Activated naive CD8-positive, alpha-beta T cell (primary cell): Measurements from ENCODE around the gene SLC1A6.
"Not testable (repeated sequence)": the region's sequence is repeated elsewhere in the genome, so short reads cannot be mapped to it uniquely, and the experiment has no call there.

Experiments used
- H3K27ac Mint-ChIP-seq: one replicate; pipeline ENCODE4 v1.8.0; 2021; ENCODE audit warnings: mixed read lengths
- H3K27me3 Mint-ChIP-seq: one replicate; pipeline ENCODE4 v1.8.0; 2021; ENCODE audit warnings: mixed read lengths
- H3K36me3 Mint-ChIP-seq: one replicate; pipeline ENCODE4 v1.8.0; 2021; ENCODE audit warnings: mixed read lengths
- H3K4me1 Mint-ChIP-seq: one replicate; pipeline ENCODE4 v1.8.0; 2021; ENCODE audit warnings: low read depth, mixed read lengths
- H3K4me3 Mint-ChIP-seq: one replicate; pipeline ENCODE4 v1.8.0; 2021; ENCODE audit warnings: mild to moderate bottlenecking, mixed read lengths
- H3K9me3 Mint-ChIP-seq: one replicate; pipeline ENCODE4 v1.8.0; 2021; ENCODE audit warnings: low read depth, mixed read lengths

SLC1A6 gene

DNA sequence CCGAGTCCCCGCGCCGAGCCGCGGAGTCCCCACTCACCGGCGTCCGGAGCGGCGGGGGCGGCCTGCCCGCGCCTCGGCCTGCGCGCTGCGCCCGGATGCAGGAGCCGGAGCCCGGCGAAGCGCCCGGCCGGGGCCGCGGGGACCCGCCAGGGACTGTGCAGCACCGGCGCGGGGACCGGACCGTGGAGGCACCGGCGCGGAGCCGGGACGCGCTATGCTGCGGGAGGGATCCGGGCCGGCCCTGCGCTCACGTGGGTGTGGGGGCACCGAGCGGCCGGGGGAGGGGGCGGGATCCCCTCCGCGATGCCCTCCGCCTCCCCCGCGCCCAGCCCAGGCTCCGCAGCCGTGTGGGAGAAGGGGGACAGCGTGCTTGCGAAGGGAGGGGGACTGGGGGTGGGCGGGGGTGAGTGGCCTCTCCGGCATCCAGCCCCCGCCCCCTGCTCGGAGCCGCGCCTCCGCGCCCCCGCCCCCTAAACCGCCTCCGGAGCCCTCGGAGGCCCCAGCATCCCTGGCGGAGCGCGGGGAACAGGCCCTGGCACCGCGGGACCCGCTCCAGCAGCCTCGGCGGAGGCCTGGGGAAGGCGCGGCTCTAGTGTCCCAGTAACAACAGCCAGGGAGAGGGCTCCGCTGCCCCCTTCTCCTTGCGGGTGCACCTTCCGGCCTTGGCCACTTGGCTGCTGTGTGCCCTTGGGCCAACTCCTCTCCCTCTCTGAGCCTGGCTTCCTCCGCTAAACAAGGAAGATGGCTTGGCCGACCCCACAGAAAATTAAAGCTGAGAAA, at the start of gene SLC1A6:
Gene SLC1A6, minus strand, starts transcription at position 389 of the 780 bp plus-strand sequence. CDS start 6,954 bp downstream, outside the sequence.
- peaks cover 35% of the 10 kb centered on the region for H3K27me3 Mint-ChIP-seq
- H3K27ac Mint-ChIP-seq = no peak within 1 kb of the TSS
- peaks cover 6% of the 10 kb centered on the region for H3K4me1 Mint-ChIP-seq
- H3K36me3 Mint-ChIP-seq = no peaks in the 10 kb centered on the region
- H3K9me3 Mint-ChIP-seq = no peaks in the 10 kb centered on the region
- peak within 1 kb of the TSS; percentile 73 for H3K4me3 Mint-ChIP-seq

DNA sequence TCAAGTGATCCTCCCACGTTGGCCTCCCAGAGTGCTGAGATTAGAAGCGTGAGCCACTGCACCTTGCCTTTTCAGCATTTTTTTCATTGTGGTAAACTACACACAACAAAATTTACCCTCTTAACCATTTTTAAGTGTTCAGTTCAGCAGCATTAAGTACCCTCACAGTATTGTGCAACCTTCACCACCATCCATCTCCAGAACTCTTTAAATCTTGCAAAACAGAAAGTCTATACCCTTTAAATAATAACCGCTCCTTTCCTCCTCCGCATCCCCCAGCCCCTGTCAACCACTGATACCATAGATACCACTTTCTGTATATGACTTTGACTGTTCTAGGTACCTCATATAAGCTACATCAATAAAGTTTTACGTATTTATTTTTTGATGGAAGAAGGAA, 48.8 kb upstream of the SLC1A6 start:
- Mint-ChIP-seq H3K4me3 (no peak overlapping the region), H3K27ac (no peak overlapping the region)

DNA sequence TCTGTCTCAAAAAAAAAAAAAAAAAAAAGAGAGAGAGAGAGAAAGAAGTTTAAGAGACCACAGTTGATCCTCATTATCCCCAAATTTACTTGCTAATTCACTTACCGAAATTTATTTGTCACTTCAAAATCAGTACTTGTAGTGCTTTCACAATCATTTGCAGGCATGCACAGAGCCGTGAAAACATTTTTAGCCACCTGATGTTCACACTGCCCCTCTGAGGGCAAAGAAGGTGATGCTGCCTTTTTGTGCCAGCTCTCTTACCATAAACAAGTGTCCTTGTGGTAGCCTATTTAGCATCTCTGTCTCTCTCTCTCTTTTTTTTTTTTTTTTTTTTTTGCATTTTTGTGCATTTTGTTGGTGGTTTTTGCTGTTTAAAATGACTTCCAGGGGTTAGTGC, 45.6 kb upstream of the SLC1A6 start:
- Mint-ChIP-seq H3K27me3 (peaks cover 4% of the 10 kb centered on the region), H3K36me3 (no peaks in the 10 kb centered on the region), H3K4me3 (no peak overlapping the region), H3K4me1 (no peaks in the 10 kb centered on the region), H3K27ac (no peak overlapping the region), H3K9me3 (no peaks in the 10 kb centered on the region)

More for the DNA sequence above, 48.8 kb upstream of the SLC1A6 start:
- Mint-ChIP-seq H3K36me3 (no peaks in the 10 kb centered on the region), H3K4me1 (no peaks in the 10 kb centered on the region), H3K9me3 (no peaks in the 10 kb centered on the region), H3K27me3 (peaks cover 10% of the 10 kb centered on the region)

DNA sequence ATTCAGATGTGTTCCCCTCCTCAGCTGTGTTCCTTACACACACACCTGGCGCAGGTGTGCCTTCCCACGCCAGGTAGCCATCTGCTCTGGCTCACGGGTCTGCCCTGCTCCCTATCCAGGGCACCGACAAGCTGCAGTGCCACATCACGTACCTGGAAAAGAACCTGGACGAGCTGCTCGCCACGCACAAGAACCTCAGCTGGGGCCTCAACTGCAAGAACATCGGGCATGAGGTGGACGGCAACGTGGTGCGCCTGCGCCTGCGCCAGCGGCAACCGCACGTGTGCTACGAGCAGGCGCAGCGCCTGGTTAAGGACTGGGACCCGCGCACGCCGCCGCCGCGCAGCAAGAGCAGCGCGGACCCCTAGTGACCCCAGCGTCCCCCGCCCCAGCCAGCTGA, 43.1 kb upstream of the SLC1A6 start:
- Mint-ChIP-seq H3K4me1 (no peaks in the 10 kb centered on the region), H3K27me3 (peaks cover 4% of the 10 kb centered on the region), H3K36me3 (no peaks in the 10 kb centered on the region), H3K4me3 (no peak overlapping the region), H3K27ac (no peak overlapping the region), H3K9me3 (no peaks in the 10 kb centered on the region)

DNA sequence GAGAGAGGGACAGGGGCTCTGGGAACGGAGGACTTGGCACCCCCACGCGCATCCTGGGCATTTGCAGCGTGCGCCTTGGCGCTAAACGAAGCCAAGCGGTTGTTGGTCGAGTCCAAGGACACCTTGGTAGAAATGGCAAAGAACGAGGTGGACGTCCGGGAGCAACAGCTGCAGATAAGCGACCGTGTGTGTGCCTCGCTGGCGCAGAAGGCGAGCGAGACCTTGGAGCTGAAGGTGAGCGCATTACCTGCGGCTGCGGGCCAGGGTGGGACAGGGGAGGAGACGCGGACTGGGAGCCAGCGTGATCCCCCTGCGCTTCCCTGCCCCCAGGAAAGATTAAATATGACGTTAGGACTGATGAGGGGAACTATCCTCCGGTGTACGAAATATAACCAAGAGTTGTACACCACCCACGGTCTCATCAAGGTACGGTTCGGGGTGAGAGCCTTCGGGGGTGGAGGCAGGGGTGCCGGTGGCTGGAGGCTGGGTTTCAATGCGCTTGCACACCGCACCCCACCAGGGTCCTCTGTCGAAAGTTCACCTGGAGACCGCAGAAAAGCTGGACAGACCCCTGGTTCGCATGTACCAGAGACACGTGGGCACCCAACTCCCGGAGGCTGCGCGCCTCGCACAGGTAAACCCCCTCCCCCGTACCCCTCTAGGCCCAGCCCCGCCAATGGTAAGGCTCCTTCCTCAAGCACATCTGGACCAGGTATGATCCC, 41.8 kb upstream of the SLC1A6 start:
- Mint-ChIP-seq H3K27ac (no peak overlapping the region), H3K36me3 (no peaks in the 10 kb centered on the region), H3K9me3 (no peaks in the 10 kb centered on the region), H3K4me1 (no peaks in the 10 kb centered on the region), H3K27me3 (peaks cover 8% of the 10 kb centered on the region), H3K4me3 (no peak overlapping the region)

DNA sequence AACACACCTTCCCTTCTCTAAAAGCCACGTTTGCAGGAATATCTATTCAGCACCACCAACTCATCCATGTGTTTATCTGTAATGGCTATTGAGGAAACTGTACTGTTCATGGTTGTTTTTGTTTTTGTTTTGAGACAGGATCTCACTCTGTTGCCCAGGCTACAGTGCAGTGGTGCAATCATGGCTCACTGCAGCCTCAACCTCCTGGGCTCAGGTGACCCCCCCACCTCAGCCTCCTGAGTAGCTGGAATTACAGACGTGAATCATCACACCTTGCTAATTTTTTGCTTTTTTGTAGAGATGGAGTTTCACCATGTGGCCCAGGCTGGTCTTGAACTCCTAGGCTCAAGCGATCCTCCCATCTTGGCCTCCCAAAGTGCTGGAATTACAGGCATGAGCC, 39.2 kb upstream of the SLC1A6 start:
- H3K27ac Mint-ChIP-seq, H3K36me3 Mint-ChIP-seq, H3K4me3 Mint-ChIP-seq, H3K9me3 Mint-ChIP-seq, H3K4me1 Mint-ChIP-seq: not testable (repeated sequence)
- H3K27me3 Mint-ChIP-seq = peaks cover 21% of the 10 kb centered on the region

DNA sequence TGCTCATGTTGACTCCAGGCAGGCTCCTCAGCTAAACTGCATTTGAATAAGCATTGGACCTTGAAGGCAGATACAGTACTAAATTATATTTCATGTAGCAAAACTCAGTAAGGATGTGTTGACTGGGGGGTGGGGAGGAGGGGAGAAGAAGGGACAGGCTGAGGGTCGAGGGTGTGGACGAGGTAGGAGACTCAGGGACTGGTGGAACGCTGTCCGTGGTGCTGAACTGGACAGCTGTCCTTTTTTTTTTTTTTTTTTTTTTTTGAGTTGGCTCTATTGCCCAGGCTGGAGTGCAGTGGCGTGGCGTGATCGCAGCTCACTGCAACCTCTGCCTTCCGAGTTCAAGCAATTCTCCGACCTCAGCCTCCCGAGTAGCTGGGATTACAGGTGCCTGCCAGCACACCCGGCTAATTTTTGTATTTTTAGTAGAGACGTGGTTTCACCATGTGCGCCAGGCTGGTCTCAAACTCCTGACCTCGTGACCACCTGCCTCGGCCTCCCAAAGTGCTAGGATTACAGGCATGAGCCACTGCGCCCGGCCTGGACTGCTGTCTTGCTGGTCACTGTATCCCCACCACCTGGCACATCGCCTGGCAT, 36.4 kb upstream of the SLC1A6 start:
- H3K27ac Mint-ChIP-seq = no peak overlapping the region
- H3K9me3 Mint-ChIP-seq = peaks cover 4% of the 10 kb centered on the region
- H3K27me3 Mint-ChIP-seq = peaks cover 35% of the 10 kb centered on the region
- no peak overlapping the region for H3K4me3 Mint-ChIP-seq
- no peaks in the 10 kb centered on the region for H3K36me3 Mint-ChIP-seq
- H3K4me1 Mint-ChIP-seq = no peaks in the 10 kb centered on the region

DNA sequence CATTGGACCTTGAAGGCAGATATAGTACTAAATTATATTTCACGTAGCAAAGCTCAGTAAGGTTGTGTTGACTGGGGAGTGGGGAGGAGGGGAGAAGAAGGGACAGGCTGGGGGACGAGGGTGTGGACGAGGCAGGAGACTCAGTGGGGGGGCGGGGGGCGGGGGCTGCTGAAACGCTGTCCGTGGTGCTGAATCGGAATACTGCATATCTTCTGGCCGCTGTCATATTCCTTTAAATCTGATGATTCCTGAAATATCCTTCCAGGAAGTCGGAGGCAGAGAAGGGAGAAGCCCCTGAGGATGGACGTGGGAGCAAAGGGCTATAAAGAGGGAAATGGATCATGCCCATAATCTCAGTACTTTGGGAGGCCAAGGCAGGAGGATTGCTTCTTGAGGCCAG, 34.9 kb upstream of the SLC1A6 start:
- Mint-ChIP-seq H3K27ac (no peak overlapping the region), H3K4me1 (no peaks in the 10 kb centered on the region), H3K4me3 (no peak overlapping the region), H3K9me3 (peaks cover 4% of the 10 kb centered on the region), H3K27me3 (peaks cover 42% of the 10 kb centered on the region), H3K36me3 (no peaks in the 10 kb centered on the region)

DNA sequence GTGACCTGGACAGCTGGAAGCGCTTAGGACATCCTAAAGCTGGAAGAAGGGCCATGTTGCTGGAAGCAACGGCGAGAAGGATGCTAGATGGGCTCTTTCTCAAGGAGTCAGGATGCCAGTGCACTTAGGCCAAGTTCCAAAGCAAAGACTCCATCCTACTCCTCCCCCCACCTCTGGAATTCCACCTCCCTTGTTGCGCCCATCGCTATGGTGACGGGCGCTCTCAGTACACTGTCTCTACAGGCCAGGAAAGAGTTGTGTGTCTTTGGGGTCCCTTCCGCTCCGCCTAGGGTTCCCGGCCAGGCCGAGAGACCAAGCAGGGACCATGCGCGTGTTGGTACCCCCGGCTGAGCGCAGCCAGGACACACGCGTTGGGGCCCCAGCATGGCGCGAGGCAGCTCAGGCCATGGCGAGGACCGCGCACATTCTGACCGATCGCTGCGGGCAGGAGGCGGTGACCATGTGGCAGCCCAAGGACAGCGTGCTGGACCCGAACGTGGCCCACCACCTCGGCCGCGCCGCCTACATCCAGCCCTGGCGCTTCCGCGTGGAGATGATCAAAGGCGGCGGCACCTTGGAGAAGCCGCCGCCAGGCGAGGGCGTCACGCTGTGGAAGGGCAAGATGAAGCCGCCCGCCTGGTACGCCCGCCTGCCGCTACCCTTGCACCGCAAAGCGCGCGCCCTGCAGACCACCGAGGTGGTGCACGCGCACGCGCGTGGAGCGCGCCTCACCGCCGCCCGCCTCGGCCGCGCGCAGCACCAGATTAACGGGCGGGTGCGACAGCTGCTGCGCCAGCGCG, 31.0 kb upstream of the SLC1A6 start:
- Mint-ChIP-seq H3K27me3 (peaks cover 42% of the 10 kb centered on the region), H3K27ac (no peak overlapping the region), H3K4me1 (no peaks in the 10 kb centered on the region)

DNA sequence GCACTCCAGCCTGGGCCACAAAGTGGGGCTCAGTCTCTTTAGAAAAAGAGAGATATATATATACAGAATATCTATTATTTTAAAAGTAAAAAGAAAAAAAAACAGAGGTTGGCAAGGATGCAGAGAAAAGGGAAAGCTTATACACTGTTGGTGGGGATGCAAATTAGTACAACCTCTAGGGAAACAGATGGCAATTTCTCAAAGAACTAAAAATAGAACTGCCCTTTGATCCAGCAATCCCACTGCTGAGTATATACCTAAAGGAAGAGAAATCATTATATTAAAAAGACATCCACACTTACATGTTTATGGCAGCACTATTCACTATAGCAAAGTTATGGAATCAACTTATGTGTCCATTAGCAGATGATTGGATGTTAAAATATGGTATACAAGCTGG, 28.6 kb upstream of the SLC1A6 start:
- no peaks in the 10 kb centered on the region for H3K4me1 Mint-ChIP-seq
- H3K27ac Mint-ChIP-seq = no peak overlapping the region
- peaks cover 33% of the 10 kb centered on the region for H3K27me3 Mint-ChIP-seq
- H3K9me3 Mint-ChIP-seq = no peaks in the 10 kb centered on the region
- H3K36me3 Mint-ChIP-seq = no peaks in the 10 kb centered on the region
- H3K4me3 Mint-ChIP-seq = no peak overlapping the region

More for the DNA sequence above, 31.0 kb upstream of the SLC1A6 start:
- Mint-ChIP-seq H3K4me3 (no peak overlapping the region), H3K36me3 (no peaks in the 10 kb centered on the region), H3K9me3 (peaks cover 4% of the 10 kb centered on the region)

DNA sequence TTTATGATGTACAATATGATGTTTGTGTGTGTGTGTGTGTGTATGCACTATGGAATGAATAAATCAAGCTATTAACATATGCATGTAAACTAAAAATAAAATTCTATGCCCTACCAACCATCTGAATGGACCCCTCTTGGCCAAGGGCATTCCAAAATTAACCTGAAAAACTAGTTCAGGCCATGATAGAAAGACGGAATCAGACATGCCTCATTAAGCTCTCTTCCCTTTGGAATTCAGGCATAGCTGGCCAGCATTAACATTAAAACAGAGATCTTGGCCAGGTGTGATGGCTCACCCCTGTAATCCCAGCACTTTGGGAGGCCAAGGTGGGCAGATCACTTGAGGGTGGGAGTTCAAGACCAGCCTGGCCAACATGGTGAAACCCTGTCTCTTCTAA, 18.3 kb upstream of the SLC1A6 start:
- Mint-ChIP-seq H3K27ac (no peak overlapping the region), H3K4me1 (no peaks in the 10 kb centered on the region), H3K36me3 (no peaks in the 10 kb centered on the region), H3K9me3 (no peaks in the 10 kb centered on the region), H3K27me3 (peaks cover 27% of the 10 kb centered on the region), H3K4me3 (no peak overlapping the region)

DNA sequence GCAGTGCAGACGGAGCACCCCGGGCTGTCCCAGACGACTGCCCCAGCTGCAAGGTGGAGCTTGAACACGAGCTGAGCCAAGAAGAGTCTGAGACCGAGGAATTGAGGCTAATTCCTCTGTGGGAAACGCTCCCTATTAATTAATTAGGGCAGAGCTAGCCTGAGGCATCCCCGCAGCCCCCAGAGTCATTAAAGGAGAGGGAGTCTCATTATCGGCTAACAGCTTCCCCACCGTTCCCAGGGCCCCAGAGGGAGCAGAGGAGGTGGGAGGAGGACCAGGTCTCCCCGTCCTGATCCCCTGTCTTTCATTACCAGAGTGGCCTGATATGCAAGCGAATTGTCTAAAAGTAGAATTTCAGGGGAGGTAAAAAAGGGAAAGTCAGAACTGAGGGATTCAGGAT, 13.1 kb upstream of the SLC1A6 start:
- no peaks in the 10 kb centered on the region for H3K36me3 Mint-ChIP-seq
- H3K9me3 Mint-ChIP-seq = no peaks in the 10 kb centered on the region
- no peak overlapping the region for H3K27ac Mint-ChIP-seq
- H3K4me3 Mint-ChIP-seq = no peak overlapping the region
- H3K4me1 Mint-ChIP-seq = no peaks in the 10 kb centered on the region
- peaks cover 16% of the 10 kb centered on the region for H3K27me3 Mint-ChIP-seq

DNA sequence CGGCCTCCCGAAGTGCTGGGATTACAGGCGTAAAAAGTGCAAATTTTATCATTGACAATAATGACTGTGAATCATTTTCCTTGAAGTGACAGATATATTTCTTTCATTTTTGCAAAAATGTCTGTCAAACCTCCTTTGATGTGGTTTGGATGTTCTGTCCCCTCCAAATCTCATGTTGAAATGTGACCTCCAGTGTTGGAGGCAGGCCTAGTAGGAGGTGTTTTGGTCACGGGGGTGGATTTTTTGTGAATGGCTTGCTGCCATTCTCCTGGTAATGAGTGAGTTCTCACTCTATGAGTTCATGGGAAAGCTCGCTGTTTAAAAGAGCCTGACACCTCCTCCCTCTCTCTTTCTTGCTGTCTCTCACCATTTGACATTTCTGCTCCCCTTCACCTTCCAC, 5.5 kb upstream of the SLC1A6 start:
- no peaks in the 10 kb centered on the region for H3K9me3 Mint-ChIP-seq
- H3K4me3 Mint-ChIP-seq = no peak overlapping the region
- no peaks in the 10 kb centered on the region for H3K4me1 Mint-ChIP-seq
- no peaks in the 10 kb centered on the region for H3K36me3 Mint-ChIP-seq
- no peak overlapping the region for H3K27ac Mint-ChIP-seq
- peaks cover 21% of the 10 kb centered on the region for H3K27me3 Mint-ChIP-seq

DNA sequence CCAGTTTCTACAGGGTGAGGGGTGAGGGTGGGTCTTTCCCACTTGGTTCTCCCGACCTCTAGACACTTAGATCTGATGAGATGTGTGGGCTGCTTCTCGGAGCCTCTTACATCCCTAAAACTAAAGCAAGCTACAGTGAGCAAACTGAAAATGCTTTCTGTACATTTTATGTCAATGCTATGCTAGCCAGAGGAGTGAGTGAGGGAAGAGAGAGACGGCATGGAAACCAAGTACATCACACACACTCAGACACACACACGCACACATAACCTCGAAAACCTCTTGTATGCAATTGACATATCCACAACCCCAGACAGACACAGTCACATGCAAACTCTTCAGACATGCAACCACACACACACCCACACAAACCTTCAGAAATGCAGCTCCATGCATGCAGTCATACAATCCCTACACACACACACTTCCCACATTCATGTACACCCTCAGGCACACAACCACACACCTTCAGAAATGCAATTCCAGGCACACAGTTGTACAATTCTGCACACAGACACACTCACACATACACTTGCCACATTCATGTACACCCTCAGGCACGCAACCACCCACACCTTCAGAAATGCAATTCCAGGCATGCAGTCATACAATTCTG, 1.4 kb downstream of the SLC1A6 start:
- peaks cover 35% of the 10 kb centered on the region for H3K27me3 Mint-ChIP-seq
- H3K9me3 Mint-ChIP-seq = no peaks in the 10 kb centered on the region
- H3K4me3 Mint-ChIP-seq = peak overlapping the region; percentile 36
- H3K27ac Mint-ChIP-seq = no peak overlapping the region
- H3K4me1 Mint-ChIP-seq = peaks cover 6% of the 10 kb centered on the region
- no peaks in the 10 kb centered on the region for H3K36me3 Mint-ChIP-seq
